Thyroid gland (tissue), 4 donors: ENCODE results near the gene TBC1D16. TPM values are rescaled to one million over a fixed set of nuclear protein-coding genes. Genes with fewer than 3 reads are reported as not detected.
"Not testable (repeated sequence)": the region's sequence is repeated elsewhere in the genome, so short reads cannot be mapped to it uniquely, and the experiment has no call there.

Source experiments
- DNase-seq, 2 donors: peaks; one replicate each; pipeline ENCODE4 v3.0.0-alpha.2; 2019
- H3K27ac ChIP-seq, 3 donors: fragments of 200-600 bp; sonication (generic); 1 replicate in 2 of 3; 2 replicates in 1 of 3; pipeline ENCODE4 v1.5.1; 2016 to 2019; ENCODE audit warnings: mild to moderate bottlenecking in 1 of 3, moderate library complexity in 1 of 3
- H3K27me3 ChIP-seq: fragments of 200-600 bp; sonication (generic); one replicate; pipeline ENCODE4 v1.5.1; 2019
- H3K36me3 ChIP-seq, 2 donors: fragments of 200-600 bp; sonication (generic); one replicate each; pipeline ENCODE4 v1.5.1; 2016 to 2019
- H3K4me1 ChIP-seq, 2 donors: fragments of 200-600 bp; sonication (generic); one replicate each; pipeline ENCODE4 v1.5.1; 2017 to 2019
- H3K4me3 ChIP-seq, 3 donors: fragments of 200-600 bp; sonication (generic); replicated peaks in 1 of 3; 1 replicate in 2 of 3; 2 replicates in 1 of 3; pipeline ENCODE4 v1.5.1; 2016; ENCODE audit warnings: mild to moderate bottlenecking in 1 of 3
- H3K9me3 ChIP-seq: fragments of 200-600 bp; sonication (generic); one replicate; pipeline ENCODE4 v1.5.1; 2017
- POLR2A ChIP-seq, 2 donors: fragments of 450-650 bp; IDR thresholded peaks; one replicate each; pipeline ENCODE4 v1.6.1; 2017; ENCODE audit warnings: antibody characterized with exemption in 2 of 2, mild to moderate bottlenecking in 2 of 2, moderate library complexity in 1 of 2
- WGBS, 2 donors: methylation state at CpG; one replicate each; pipeline ENCODE4 v1.1.5; 2017; 5-methylcytosine and 5-hydroxymethylcytosine counted together
- intact Hi-C: fragments of 100-400 bp; cut with DNase I; formaldehyde crosslinking; loops from one replicate; pipeline ENCODE4 v1.15.1; 2023
- total RNA-seq, 4 donors: library from RNA; depleted of rRNA; stranded (reverse); fragments of >200 nt; gene quantifications; one replicate each; pipeline ENCODE4 v1.2.3, GENCODE V29; 2016
- TF ChIP-seq, protein P1 (sequence below), 6 experiments: fragments of 200-600 bp in 3 of 6; fragments of 450-650 bp in 3 of 6; sonication (generic) in 3 of 6; IDR thresholded peaks; one replicate each; pipeline ENCODE4 v1.5.1; 2016 to 2019; ENCODE audit warnings: antibody characterized with exemption in 6 of 6, mild to moderate bottlenecking in 2 of 6, inconsistent platforms in 1 of 6, moderate library complexity in 1 of 6

Gene TBC1D16
- total RNA-seq, 4 donors from 2014 or later: 25.4 to 32.2 (median 29.8) TPM

GRCh38 chr17:79897243-79898063 is 138.2 kb downstream of the TBC1D16 start:
- intact Hi-C loops: no loop called here
- no peak overlapping the region for H3K4me3 ChIP-seq
- WGBS, 2 donors: 65 to 83% methylated on average over 12 of the region's 12 CpGs
- no peak for DNase-seq
- no peaks in the 10 kb centered on the region for H3K9me3 ChIP-seq
- H3K27ac ChIP-seq: no peak overlapping the region
- no peaks in the 10 kb centered on the region for H3K4me1 ChIP-seq
- no peaks in the 10 kb centered on the region for H3K27me3 ChIP-seq
- H3K36me3 ChIP-seq: no peaks in the 10 kb centered on the region
- TF ChIP-seq POLR2A (IDR thresholded peaks at IDR 0.05): no peak
- TF ChIP-seq, protein P1, sequence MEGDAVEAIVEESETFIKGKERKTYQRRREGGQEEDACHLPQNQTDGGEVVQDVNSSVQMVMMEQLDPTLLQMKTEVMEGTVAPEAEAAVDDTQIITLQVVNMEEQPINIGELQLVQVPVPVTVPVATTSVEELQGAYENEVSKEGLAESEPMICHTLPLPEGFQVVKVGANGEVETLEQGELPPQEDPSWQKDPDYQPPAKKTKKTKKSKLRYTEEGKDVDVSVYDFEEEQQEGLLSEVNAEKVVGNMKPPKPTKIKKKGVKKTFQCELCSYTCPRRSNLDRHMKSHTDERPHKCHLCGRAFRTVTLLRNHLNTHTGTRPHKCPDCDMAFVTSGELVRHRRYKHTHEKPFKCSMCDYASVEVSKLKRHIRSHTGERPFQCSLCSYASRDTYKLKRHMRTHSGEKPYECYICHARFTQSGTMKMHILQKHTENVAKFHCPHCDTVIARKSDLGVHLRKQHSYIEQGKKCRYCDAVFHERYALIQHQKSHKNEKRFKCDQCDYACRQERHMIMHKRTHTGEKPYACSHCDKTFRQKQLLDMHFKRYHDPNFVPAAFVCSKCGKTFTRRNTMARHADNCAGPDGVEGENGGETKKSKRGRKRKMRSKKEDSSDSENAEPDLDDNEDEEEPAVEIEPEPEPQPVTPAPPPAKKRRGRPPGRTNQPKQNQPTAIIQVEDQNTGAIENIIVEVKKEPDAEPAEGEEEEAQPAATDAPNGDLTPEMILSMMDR (IDR thresholded peaks at IDR 0.05): no peak

DNA sequence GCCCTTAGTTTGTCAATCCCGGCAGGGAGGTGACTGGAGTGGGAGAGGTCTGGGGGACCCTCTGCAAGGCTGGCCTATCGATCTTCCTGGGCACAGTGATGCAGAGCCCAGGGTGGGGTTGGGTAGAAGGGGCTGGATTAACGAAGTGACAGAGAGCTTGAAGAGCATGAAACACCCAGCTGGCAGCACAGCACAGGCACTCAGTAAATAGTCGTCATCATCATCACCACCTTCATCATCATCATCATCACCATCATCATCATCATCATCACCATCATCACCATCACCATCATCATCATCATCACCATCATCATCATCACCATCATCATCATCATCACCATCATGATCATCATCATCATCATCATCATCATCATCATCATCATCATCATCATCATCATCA is 142.2 kb downstream of the TBC1D16 start:
- H3K4me3 ChIP-seq, DNase-seq, H3K27ac ChIP-seq, H3K9me3 ChIP-seq, H3K27me3 ChIP-seq, H3K36me3 ChIP-seq, intact Hi-C loops, H3K4me1 ChIP-seq: not testable (repeated sequence)
- 89 to 90% methylated on average over 4 of the region's 4 CpGs for WGBS, 2 donors

DNA sequence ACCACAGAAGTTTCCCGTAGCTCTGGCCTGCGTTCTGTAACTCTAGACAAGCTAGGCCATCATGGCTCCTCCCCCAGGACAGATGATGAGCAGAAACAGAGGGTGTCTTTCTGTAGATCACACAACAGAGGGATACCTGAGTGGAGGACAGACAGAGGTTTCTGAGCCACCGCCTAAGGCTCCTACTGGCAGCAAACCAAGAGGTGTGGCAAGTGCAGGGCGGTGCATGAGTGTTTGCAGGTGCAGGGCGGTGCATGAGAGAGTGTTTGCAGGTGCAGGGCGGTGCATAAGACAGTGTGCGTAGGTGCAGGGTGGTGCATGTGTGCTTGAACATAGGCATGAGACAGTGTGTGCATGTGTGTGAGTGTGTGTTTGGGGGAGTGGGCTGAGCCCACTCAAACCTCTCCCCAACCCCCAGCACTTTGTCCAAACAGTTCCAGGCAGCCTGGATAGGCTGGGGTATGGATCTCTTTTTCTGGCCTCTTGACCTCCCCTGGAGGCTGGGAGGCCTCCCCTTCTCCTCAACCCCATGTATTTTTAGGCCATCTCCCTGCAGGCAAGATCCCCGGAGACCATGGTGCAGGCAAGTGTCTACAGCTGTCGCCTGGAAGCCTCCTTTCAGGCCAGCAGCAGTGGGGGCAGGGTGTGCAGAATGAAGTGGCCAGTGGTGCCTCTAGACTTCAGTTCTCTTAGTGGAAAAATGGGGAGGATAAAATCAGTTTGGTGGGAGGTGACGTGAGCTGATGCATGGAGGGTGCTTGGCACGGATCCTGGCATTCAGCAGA is 143.0 kb downstream of the TBC1D16 start:
- Histone ChIP-seq H3K27me3 (no peaks in the 10 kb centered on the region), H3K27ac (no peak overlapping the region), H3K36me3 (no peaks in the 10 kb centered on the region), H3K9me3 (no peaks in the 10 kb centered on the region), H3K4me3 (no peak overlapping the region), H3K4me1 (no peaks in the 10 kb centered on the region)
- intact Hi-C loops: no loop called here
- DNase-seq: peak in 1 of 2 donors; percentile 7
- 51 to 68% methylated on average over 11 of the region's 11 CpGs for WGBS, 2 donors
- no peak for TF ChIP-seq POLR2A (IDR thresholded peaks at IDR 0.05)
- TF ChIP-seq, protein P1 (IDR thresholded peaks at IDR 0.05): no peak

GRCh38 chr17:79891113-79891730 is 144.4 kb downstream of the TBC1D16 start:
- TF ChIP-seq POLR2A (IDR thresholded peaks at IDR 0.05): no peak
- TF ChIP-seq, protein P1 (IDR thresholded peaks at IDR 0.05): no peak
- Histone ChIP-seq H3K4me3 (no peak overlapping the region), H3K9me3 (no peaks in the 10 kb centered on the region), H3K27ac (no peak overlapping the region), H3K4me1 (no peaks in the 10 kb centered on the region), H3K27me3 (no peaks in the 10 kb centered on the region), H3K36me3 (no peaks in the 10 kb centered on the region)
- 87 to 88% methylated on average over 15 to 16 of the region's 16 CpGs for WGBS, 2 donors
- intact Hi-C loops: no loop called here
- DNase-seq: no peak

DNA sequence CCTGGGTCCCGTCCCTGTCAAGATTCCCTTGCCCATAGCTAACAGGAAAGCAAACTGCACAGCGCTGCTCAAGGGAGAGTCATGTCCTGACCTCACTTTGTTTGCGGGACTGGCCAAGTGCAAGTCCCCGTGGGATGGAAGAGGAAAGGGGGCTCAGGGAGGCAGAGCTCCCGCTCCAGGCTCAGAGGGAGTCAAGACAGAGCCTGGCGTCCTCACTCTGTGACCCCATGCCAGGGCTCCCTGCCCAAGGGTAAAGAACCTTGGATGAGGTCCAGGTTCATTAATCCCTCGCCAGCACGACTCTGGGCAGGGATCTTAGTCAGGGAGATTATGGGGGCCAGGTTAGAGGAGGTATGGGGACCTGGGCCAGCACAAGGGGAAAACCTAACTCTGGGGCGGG is 145.0 kb downstream of the TBC1D16 start:
- H3K4me1 ChIP-seq: no peaks in the 10 kb centered on the region
- no peaks in the 10 kb centered on the region for H3K36me3 ChIP-seq
- WGBS, 2 donors: 27 to 64% methylated on average over 7 to 9 of the region's 9 CpGs
- no peak overlapping the region for H3K27ac ChIP-seq
- TF ChIP-seq, protein P1 (IDR thresholded peaks at IDR 0.05): no peak
- no peak for TF ChIP-seq POLR2A (IDR thresholded peaks at IDR 0.05)
- intact Hi-C loops: no loop called here
- DNase-seq: no peak
- H3K4me3 ChIP-seq: no peak overlapping the region
- no peaks in the 10 kb centered on the region for H3K9me3 ChIP-seq
- H3K27me3 ChIP-seq: no peaks in the 10 kb centered on the region
